Fibroblast of lung (primary cell): ENCODE data around the gene HPS3. TPM values are rescaled to one million over a fixed set of nuclear protein-coding genes. Genes with fewer than 3 reads are reported as not detected.
A peak's percentile ranks its signal among the peaks of the same experiment; 100 is the strongest.
"Not testable (repeated sequence)": the region's sequence is repeated elsewhere in the genome, so short reads cannot be mapped to it uniquely, and the experiment has no call there.

Source experiments
- DNase-seq, 2 donors: peaks; one replicate each; pipeline versions ENCODE4 v3.0.0 to v3.0.0-alpha.2; 2010; ENCODE audit warnings: low read depth in 2 of 2
- H2AFZ ChIP-seq: 2 replicates; pipeline ENCODE4 v1.5.1; 2012; ENCODE audit warnings: low read length, control low read depth, inconsistent platforms
- H3K27ac ChIP-seq: 2 replicates; pipeline ENCODE4 v1.5.1; 2011; ENCODE audit warnings: low read length, control low read depth; ENCODE audit not compliant: insufficient read depth
- H3K27me3 ChIP-seq: 2 replicates; pipeline ENCODE4 v1.5.1; 2011; ENCODE audit warnings: mild to moderate bottlenecking, low read length; ENCODE audit not compliant: control insufficient read depth, insufficient read depth
- H3K36me3 ChIP-seq: 2 replicates; pipeline ENCODE4 v1.5.1; 2011; ENCODE audit warnings: low read length; ENCODE audit not compliant: control insufficient read depth, insufficient read depth
- H3K4me1 ChIP-seq: 2 replicates; pipeline ENCODE4 v1.5.1; 2011; ENCODE audit warnings: low read length; ENCODE audit not compliant: control insufficient read depth, insufficient read depth; ENCODE audit errors: extremely low read depth
- H3K4me2 ChIP-seq: 2 replicates; pipeline ENCODE4 v1.5.1; 2011; ENCODE audit warnings: low read length, control low read depth; ENCODE audit not compliant: insufficient read depth; ENCODE audit errors: extremely low read depth
- H3K4me3 ChIP-seq, 4 experiments: fragments of 200-600 bp in 1 of 4; sonication (generic) in 1 of 4; replicated peaks in 1 of 4; 2 replicates each; pipeline ENCODE4 v1.5.1; 2011 to 2016; ENCODE audit warnings: low read length in 4 of 4, low read depth in 3 of 4, mild to moderate bottlenecking in 3 of 4, control low read depth in 2 of 4, inconsistent platforms in 1 of 4, mixed read lengths in 1 of 4; ENCODE audit not compliant: insufficient read depth in 1 of 4; ENCODE audit errors: control extremely low read depth in 1 of 4
- H3K79me2 ChIP-seq: 2 replicates; pipeline ENCODE4 v1.5.1; 2012; ENCODE audit warnings: mild to moderate bottlenecking, low read length, inconsistent platforms; ENCODE audit not compliant: control insufficient read depth, insufficient read depth
- H3K9ac ChIP-seq: 2 replicates; pipeline ENCODE4 v1.5.1; 2011; ENCODE audit warnings: mild to moderate bottlenecking, low read length, control low read depth; ENCODE audit not compliant: insufficient read depth
- H3K9me3 ChIP-seq: 2 replicates; pipeline ENCODE4 v1.5.1; 2012; ENCODE audit warnings: low read depth, low read length; ENCODE audit not compliant: control insufficient read depth, insufficient read depth
- H4K20me1 ChIP-seq: 2 replicates; pipeline ENCODE4 v1.5.1; 2011; ENCODE audit warnings: low read length; ENCODE audit not compliant: control insufficient read depth, insufficient read depth; ENCODE audit errors: extremely low read depth
- CTCF ChIP-seq, 2 donors: IDR thresholded peaks in 1 of 2; conservative IDR thresholded peaks in 1 of 2; 1 replicate in 1 of 2; 2 replicates in 1 of 2; pipeline ENCODE4 v1.5.1; 2011 to 2012; ENCODE audit warnings: low read length in 2 of 2, control low read depth in 1 of 2, inconsistent platforms in 1 of 2, low read depth in 1 of 2, mild to moderate bottlenecking in 1 of 2
- EZH2 ChIP-seq: IDR thresholded peaks from 2 replicates; pipeline ENCODE4 v1.5.1; 2012; ENCODE audit warnings: low read length, control low read depth, mild to moderate bottlenecking; ENCODE audit errors: missing control alignments
- polyA plus RNA-seq, 2 donors: library from polyadenylated mRNA; depleted of rRNA in 1 of 2; stranded (reverse) in 1 of 2; unstranded in 1 of 2; fragments of >200 nt; gene quantifications; 2 replicates each; pipeline ENCODE4 v1.2.1, GENCODE V29; 2011 to 2012; ENCODE audit warnings: missing spikeins in 1 of 2
- total RNA-seq: library from RNA; depleted of rRNA; stranded (reverse); fragments of >200 nt; gene quantifications from 2 replicates; pipeline ENCODE4 v1.2.1, GENCODE V29; 2014

Gene HPS3
- total and polyA plus RNA-seq, 2 donors (not counting 1 experiment from before 2014, with no cell fraction given): 31.0 to 33.4 TPM

DNA sequence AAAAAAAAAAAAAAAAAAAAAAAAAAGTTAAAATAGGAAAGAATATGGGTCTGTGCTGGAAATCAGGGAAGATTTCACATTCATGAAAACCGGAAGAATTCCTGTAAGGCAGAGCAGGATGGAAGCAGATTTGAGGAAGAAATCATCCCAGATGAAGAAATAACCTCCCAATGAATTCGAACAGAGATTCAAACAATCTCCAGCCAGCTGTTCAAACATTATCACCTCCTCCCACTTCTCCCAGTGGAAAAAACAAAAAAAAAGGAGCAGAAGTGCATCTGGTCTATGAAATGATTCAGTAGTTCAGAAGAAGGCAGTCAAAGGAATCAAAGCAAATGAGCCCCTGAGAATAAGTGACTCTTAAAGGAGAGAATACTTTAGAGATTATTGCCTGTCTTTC, 59.1 kb downstream of the HPS3 start:
- DNase-seq: no peak

DNA sequence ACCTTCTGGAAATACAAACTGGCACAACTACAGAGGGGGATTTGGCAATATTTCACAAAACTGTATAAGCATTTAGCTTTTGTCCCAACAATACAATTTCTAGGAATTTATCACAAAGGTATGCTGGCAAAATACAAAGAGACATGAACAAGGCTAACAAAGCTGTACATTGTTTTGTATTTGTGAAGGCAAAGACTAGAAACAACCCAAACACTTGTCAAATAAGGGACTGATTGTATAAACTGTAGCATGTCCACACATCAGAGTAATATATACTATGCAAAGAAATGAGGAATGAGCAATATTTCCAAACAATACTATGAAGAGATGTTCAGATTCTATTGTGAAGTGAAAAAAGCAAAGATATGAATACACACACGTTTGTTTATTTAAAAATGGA, 65.8 kb downstream of the HPS3 start:
- Histone ChIP-seq H3K4me3 (no peak overlapping the region), H3K9me3 (no peaks in the 10 kb centered on the region), H3K27me3 (no peaks in the 10 kb centered on the region), H3K4me1 (peaks cover 2% of the 10 kb centered on the region), H3K27ac (no peak overlapping the region), H3K79me2 (no peaks in the 10 kb centered on the region), H3K4me2 (no peak overlapping the region), H3K36me3 (no peaks in the 10 kb centered on the region), H2AFZ (no peak overlapping the region), H3K9ac (no peak overlapping the region), H4K20me1 (no peaks in the 10 kb centered on the region)
- DNase-seq: no peak
- no peak for TF ChIP-seq EZH2
- TF ChIP-seq CTCF (conservative IDR thresholded peaks at IDR 0.05 in 1 of 2, IDR thresholded peaks at IDR 0.05 in 1 of 2; ENCODE audit: low read depth in 1 of 2, low read length in 2 of 2): no peak

More for the DNA sequence above, 59.1 kb downstream of the HPS3 start:
- no peak overlapping the region for H3K9ac ChIP-seq
- no peaks in the 10 kb centered on the region for H3K36me3 ChIP-seq
- no peak overlapping the region for H3K4me3 ChIP-seq
- H3K4me2 ChIP-seq: no peak overlapping the region
- no peaks in the 10 kb centered on the region for H3K79me2 ChIP-seq
- no peak overlapping the region for H3K27ac ChIP-seq
- no peaks in the 10 kb centered on the region for H3K27me3 ChIP-seq
- H3K4me1 ChIP-seq: no peaks in the 10 kb centered on the region
- H4K20me1 ChIP-seq: no peaks in the 10 kb centered on the region
- TF ChIP-seq EZH2 (no peak), CTCF (conservative IDR thresholded peaks at IDR 0.05 in 1 of 2, IDR thresholded peaks at IDR 0.05 in 1 of 2; ENCODE audit: low read depth in 1 of 2, low read length in 2 of 2) (no peak)
- H2AFZ ChIP-seq: no peak overlapping the region
- no peaks in the 10 kb centered on the region for H3K9me3 ChIP-seq

DNA sequence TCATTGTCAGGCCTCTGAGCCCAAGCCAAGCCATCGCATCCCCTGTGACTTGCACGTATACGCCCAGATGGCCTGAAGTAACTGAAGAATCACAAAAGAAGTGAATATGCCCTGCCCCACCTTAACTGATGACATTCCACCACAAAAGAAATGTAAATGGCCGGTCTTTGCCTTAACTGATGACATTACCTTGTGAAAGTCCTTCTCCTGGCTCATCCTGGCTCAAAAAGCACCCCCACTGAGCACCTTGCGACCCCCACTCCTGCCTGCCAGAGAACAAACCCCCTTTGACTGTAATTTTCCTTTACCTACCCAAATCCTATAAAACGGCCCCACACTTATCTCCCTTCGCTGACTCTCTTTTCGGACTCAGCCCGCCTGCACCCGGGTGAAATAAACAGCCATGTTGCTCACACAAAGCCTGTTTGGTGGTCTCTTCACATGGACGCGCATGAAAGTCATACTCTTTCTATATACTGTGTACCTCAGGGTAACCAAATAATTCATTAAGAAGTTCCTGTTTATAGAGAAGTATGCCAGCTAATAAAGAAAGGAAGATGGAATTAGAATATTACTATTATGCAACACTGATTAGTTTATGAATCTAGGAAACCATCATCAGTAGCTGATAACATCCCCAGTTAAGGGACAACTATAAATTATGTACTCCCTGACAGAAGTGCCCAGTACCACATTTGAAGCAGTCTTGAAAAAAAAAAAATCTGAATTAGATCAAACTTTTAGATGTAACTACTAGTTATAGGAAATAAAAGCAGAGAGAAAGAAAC, 67.6 kb downstream of the HPS3 start:
- H2AFZ ChIP-seq, H4K20me1 ChIP-seq, DNase-seq, H3K36me3 ChIP-seq, H3K27ac ChIP-seq, H3K9ac ChIP-seq, H3K79me2 ChIP-seq, H3K9me3 ChIP-seq, H3K4me1 ChIP-seq, H3K27me3 ChIP-seq: not testable (repeated sequence)
- Histone ChIP-seq H3K4me2 (peak overlapping the region; percentile 3), H3K4me3 (peak overlapping the region in 1 of 4 experiments; percentile 38)
